Skin of body (tissue), 2 donors: Measurements from ENCODE around the gene APBA3. TPM values are rescaled to one million over a fixed set of nuclear protein-coding genes. Genes with fewer than 3 reads are reported as not detected.

Experiments used
- DNase-seq: peaks from one replicate; lab custom pipeline; 2025; lab: John Stamatoyannopoulos, UW
- total RNA-seq: library from RNA; depleted of rRNA; stranded (reverse); fragments of >200 nt; gene quantifications from one replicate; pipeline ENCODE4 v1.2.3, GENCODE V29; 2014

Gene APBA3
- total RNA-seq, 1 donor from 2014 or later, result 14.6 TPM

DNA sequence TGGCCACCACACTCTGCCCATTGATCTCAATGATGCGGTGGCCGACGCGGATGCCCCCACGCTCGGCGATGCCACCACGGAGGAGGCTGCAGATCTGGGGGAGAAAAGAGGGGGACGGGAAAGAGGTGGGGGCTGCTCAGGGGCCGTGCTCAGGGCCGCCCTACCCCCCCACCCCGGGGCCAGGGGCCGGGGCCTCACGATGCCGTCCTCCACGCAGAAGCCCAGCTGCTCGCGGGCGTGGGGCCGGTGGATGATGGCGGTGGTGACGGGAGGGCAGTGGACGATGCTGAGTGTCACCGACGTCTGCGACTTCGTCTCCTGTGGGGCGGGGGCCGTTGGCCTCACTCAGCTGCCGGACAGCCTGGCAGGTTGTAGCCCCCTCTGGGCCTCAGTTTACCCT is 10.3 kb downstream of the APBA3 start:
- no peak for DNase-seq

DNA sequence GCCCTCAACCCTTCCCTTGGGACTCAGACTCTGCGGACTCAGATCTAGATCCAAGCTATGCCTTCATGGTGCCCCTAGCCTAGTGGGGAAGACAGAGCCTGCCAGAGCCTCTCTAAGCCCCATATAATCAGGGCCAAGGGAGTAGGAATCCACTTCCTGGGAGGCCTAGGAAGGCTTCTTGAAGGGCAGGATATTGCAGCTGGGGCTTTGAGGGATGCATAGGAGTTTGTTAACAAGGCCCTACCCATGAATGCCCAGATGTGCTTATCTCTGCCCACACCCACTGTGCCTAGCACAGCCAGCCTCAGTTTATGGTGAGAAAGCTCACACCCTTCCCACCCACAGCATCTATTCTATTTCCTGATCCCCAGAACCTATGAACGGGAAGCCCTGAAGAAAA is 11.3 kb downstream of the APBA3 start:
- no peak for DNase-seq

DNA sequence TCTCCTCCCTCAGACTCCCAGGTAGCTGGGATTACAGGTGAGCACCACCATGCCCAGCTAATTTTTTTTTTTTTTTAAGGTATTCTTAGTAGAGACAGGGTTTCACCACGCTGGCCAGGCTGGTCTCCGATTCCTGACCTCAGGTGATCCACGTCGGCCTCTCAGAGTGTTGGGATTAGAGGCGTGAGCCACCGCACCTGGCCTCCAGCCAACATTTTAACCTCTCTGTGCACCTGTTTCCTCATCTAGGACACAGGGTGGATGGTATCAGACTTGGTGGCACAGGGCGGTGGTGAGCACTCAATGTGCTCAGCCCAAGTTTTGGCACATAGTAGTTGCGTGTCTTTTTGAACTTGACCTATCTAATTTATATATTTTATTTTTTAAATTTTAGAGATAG is 12.5 kb downstream of the APBA3 start:
- DNase-seq, result no peak

DNA sequence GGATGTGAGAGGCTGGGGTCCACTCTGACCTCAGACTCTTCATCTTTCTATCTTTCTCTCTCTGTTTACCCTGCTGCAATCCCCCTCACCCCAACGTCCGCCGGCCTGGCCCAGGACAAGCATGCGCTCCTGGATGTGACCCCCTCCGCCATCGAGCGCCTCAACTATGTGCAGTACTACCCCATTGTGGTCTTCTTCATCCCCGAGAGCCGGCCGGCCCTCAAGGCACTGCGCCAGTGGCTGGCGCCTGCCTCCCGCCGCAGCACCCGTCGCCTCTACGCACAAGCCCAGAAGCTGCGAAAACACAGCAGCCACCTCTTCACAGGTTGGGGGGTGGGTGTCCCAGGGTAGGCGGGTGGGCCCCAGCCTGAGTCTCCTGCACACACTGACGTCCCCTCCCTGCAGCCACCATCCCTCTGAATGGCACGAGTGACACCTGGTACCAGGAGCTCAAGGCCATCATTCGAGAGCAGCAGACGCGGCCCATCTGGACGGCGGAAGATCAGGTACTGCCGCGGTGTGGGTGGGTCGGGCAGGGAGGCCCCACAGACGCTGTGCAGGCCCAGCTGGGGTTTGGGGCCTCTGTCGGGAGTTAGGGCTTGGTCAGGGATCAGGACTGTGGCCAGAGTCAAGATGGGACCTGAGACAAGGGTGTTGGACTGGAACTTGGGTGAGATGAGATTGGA is 15.0 kb downstream of the APBA3 start:
- DNase-seq, result no peak

DNA sequence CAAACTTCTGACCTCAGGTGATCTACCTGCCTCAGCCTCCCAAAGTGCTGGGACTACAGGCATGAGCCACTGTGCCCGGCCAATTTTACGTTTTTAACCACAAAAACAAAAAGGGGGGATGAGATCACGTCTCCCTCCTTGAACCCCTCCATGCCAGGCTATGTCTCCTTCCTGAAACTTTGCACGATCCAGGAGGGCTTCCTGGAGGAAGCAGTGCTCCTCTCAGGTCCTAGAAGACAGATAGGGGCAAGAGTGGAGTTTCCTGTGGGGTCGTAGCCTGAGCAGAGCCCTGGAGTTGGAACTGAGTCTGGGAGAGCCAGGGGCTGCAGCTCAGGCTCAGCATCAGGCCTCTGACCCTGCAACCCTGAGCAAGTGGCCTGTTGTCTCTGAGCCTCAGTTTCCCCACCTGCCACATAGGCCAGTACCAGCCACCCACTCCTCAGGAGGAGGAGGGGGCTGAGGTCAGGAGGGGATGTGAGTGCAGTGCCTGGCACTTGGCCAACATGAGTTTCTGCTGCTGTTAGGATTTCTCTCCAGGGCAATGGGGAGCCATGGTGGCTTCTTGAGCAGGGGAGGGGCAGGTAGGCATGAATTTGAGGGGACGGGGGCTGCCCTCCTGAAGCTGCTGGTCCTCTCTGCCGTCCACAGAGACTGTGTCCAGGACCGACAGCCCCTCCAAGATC is 16.0 kb downstream of the APBA3 start:
- DNase-seq, result no peak

DNA sequence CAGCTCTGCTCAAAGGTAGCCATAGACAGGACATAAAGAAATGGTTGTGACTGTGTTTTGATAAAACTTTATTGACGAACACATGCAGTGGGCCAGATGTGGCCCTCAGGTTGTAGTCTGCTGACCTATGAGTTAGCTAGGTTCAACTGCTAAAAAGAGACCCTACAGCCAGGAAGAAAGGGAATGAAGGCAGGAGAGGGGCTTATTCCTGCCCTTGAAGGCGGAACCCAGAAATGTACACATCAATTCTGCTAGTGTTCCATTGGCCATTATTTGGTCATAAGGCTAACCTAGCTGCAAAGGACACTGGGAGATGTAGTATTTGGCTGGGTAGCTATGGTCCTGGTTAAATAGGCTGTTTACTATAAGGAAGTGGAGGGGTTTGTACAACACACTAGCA is 18.0 kb downstream of the APBA3 start:
- no peak for DNase-seq

DNA sequence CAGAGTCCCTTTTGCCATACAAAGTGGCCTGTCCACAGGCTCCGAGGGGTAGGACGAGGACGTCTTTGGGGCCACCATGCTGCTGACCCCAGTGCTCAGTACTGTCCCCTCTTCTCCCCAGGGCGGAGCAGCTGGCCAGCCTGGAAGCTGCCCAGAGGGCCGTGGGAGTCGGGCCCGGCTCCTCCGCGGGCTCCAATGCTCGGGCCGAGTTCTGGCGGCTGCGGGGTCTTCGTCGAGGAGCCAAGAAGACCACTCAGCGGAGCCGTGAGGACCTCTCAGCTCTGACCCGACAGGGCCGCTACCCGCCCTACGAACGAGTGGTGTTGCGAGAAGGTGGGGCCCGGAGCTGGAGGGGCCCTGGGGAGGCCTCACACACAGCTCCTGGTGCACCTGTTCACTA is 21.1 kb downstream of the APBA3 start:
- no peak for DNase-seq

DNA sequence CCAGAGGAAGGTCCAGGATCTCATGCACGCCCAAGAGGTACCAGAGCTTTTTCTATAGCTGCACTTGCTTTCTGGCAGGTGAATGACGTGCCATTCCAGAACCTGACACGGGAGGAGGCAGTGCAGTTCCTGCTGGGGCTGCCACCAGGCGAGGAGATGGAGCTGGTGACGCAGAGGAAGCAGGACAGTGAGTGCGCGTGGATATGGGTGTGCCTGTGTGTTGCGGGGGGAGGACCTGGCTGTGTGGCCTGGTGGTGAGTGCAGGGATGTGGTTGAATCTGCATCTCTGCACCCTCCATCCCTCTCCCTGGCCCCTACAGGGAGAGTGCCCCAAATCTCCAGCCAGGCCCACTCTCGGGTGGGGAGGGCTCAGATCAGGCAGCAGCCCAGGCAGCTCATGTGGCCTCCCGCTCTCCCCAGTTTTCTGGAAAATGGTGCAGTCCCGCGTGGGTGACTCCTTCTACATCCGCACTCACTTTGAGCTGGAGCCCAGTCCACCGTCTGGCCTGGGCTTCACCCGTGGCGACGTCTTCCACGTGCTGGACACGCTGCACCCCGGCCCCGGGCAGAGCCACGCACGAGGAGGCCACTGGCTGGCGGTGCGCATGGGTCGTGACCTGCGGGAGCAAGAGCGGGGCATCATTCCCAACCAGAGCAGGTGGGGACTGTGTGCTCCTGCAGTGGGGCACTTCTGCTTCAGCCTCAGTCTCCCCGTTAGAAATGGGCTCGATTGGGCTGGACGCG is 22.8 kb downstream of the APBA3 start:
- DNase-seq, result no peak

DNA sequence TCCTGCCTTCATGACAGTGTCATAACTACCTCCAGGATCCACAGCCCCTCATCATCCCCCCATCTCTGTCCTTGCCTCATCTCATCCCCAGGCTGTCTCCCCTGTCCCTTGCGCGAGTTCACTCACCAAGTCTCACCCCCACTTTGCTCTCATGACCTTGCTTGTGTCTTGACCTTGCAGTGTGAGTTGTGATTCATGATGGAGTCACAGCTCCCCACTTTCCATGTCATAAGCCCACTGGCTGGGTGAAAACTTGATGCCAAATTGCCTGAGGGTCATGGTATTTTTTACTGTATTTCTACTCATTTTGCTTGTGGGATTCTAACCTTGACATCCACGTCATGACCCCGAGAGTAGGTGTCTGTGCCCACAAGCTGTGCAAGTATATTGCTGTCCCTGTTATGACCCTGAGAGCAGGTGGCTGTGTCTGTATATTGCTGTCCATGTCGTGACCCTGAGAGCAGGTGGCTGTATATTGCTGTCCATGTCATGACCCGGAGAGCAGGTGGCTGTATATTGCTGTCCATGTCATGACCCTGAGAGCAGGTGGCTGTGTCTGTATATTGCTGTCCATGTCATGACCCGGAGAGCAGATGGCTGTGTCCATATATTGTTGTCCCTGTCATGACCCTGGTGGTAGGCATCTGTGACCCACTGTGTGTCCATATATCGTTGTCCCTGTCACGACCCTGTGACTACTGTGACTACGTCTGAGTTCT is 23.8 kb downstream of the APBA3 start:
- DNase-seq, result no peak

DNA sequence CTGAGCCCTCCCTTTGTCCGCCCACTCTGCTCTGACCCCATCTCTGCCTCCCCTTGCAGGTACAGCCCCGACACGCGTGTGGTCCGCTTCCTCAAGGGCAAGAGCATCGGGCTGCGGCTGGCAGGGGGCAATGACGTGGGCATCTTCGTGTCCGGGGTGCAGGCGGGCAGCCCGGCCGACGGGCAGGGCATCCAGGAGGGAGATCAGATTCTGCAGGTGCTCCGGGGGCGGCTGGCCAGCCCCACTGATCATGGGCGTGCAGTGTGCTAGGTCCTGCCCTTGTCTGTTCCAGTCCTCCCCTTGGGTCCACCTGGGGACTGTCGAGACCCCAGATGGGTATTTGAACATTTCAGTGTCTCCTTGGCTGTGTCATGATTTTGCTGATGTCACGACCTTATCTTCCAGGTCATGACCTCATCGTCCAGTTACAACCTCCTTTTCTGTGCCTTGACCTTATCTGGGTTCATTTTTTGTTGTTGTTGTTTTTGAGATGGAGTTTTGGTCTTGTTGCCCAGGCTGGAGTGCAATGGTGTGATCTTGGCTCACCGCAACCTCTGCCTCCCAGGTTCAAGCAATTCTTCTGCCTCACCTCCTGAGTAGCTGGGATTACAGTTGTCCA is 25.3 kb downstream of the APBA3 start:
- no peak for DNase-seq

DNA sequence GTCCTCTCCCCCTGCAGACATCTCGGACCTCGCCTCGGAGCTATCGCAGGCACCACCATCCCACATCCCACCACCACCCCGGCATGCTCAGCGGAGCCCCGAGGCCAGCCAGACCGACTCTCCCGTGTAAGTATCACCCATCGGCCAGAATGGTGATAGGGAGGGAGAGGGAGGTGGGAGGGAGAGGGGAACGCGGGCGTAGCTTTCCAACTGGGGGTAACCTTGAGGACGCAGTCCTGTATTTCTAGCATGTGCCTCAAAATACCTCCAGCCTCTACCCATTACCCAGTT is 27.2 kb downstream of the APBA3 start:
- DNase-seq, result no peak

DNA sequence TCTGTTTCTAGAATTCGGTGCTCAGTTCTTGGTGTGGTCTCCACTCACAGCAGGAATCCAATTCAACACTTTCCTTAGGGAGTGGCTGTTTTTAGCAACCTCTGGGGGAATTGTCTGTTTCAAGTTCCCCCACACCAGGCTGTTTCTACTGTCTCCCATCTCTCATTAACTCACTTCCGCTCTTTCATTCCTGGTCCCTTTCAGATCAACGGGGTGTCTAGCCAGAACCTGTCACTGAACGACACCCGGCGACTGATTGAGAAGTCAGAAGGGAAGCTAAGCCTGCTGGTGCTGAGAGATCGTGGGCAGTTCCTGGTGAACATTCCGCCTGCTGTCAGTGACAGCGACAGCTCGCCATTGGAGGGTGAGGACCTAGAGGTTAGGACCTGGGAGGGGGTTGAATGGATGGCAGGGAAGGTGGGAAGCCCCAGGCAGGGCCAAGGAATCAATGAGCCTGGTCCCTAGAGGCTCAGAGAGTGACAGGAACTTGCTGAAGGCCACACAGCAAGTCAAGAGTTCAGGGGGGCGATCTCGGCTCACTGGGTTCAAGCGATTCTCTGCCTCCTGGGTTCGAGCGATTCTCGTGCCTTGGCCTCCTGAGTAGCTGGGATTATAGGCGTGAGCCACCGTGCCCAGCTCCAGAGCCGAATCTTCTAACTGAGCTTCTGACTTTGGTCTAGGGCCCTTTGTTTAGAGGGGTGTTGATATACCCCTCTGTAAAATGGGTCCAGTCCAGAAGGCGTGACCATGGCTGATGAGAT is 27.8 kb downstream of the APBA3 start:
- no peak for DNase-seq

DNA sequence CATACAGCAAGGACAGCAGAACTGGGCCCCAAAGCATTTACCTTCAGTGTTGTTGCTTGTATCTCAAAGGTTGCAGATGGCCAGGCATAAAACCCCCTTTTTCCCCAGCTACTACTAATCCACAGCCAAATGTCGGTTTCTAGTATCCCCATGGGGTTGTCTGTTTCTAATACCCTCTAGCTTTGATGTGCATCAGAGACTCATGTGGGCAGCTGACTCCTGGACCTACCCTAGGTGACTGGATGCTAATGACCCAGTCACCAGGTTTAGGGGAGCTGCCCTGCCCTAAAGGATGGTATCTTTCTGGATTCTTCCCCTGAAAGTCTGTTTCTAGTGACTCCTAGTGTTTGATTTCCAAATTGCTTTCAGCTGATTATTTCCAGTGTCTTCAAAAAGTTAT is 29.4 kb downstream of the APBA3 start:
- no peak for DNase-seq

DNA sequence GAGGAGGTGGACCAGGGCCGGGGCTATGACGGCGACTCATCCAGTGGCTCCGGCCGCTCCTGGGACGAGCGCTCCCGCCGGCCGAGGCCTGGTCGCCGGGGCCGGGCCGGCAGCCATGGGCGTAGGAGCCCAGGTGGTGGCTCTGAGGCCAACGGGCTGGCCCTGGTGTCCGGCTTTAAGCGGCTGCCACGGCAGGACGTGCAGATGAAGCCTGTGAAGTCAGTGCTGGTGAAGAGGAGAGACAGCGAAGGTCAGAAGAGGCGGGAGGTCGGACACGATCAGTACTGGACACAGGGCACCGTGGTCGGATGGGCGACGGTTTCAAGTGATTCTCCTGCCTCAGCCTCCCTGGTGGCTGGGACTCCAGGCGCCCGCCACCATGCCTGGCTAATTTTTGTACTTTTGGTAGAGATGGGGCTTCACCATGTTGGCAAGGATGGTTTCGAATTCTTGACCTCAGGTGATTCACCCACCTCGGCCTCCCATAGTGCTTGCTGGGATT is 31.0 kb downstream of the APBA3 start:
- no peak for DNase-seq

DNA sequence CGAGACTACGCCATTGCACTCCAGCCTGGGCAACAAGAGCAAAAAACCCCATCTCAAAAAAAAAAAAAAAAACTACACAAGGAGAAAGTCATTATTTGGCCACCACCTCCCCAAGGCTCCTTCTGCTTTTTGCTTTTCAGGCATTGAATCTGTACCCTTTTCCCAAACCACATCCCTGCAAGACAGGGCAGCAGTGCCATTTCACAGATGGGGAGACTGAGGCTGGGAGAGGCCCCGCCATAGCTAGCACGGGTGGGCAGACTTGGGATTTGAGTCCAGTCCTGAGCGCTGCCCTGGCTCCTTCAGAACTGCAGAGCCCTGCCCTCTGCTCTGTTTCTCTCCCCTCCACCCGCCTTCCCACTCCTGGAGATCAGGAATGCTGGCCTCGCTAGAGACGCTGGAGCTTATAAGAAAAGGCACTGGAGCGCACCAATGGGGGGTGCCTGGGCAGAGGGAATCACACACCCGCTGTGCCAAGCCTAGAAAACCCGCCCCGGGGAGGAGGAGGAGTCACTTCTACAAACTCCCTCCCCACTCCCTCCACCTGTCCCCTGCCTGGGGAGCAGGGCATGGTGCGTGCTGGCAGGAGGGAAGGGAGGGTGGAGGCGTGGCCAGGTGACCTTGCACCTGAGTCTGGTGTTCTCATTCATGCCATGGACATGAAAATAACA is 35.7 kb downstream of the APBA3 start:
- no peak for DNase-seq

DNA sequence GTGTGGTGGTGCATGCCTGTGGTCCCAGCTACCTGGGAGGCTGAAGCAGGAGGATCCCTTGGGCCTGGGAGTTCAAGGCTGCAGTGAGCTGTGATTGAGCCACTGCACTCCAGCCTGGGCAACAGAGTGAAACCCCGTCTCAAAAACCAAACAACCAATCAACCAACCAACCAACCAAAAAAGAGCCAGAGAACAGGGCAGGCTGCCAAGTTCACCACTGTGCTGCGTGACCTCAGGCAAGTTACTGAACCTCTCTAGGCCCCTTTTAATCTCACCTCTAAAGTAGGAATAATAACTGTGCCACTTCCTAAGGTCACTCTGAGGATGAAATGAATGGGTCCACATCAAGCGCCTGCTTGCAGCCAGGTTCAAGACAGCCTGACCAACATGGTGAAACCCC is 36.4 kb downstream of the APBA3 start:
- DNase-seq, result no peak

DNA sequence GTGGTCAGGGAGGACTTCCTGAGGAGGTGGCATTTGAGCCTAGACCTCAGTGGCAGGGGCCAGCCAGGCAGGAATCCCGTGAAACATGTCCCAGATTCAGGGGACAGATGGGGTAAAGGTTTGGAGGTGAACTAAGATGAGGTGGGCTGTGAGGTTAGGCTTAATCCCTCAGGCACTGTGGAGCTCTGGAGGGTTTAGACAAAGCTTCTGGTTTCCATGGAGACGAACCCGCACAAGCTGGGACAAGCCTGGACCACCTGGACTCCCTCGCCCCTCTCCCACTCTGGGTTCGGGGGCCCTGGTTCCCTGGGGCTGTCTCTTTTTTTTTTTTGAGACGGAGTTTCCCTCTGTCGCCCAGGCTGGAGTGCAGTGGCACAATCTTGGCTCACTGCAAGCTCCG is 37.6 kb downstream of the APBA3 start:
- no peak for DNase-seq

DNA sequence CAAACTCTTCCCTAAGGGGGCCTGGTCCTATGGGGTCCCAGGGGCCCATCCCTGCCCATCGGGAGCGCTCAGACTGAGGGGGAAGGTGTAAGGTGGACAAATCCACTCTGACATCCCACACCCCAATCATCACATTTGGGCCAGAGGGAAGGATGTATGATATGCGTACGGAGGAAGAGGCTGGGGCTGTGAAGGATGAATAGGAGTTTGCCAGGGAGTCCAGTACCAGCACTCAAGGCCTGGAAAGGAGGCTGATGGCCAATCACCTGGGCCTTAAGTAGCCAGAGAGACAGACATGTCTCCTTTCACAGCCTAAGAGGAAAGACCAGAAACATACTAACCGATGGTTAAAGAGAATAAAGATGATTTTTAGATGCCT is 38.4 kb downstream of the APBA3 start:
- DNase-seq, result no peak

DNA sequence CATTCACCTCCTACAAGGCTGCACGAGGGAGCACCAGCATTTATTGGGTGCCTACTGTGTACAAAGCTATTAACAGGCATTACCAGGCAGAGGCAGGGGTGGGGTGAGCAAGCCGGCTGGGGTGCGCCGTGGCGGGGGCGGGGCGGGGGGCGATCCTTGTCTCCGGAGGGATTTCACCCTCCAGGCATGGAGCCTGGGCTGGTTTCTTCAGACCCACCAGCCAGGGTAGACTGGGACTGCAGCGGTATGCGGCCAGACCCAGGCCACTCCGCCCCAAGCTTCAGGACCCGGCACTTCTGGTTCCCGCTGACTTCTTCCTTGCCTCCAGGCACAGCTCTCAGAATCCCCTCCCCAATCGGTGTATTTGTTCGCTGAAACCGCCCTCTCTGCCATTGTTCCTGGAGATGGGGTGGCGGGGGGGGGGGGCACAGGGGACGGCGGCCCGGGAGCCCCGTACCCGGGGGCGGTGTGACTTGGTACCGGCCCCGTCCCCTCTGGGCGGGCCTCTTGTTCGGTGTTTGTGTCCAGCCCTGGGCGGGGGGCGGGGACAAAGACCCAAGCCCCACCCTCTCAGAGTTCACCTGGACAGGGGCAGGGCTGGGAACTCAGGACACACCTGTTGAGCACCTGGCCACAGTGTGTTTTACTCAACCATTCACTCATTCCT is 38.9 kb downstream of the APBA3 start:
- no peak for DNase-seq
